GM23338 (cell line): ENCODE data around the gene PABPN1. TPM values are rescaled to one million over a fixed set of nuclear protein-coding genes. Genes with fewer than 3 reads are reported as not detected.

Experiments used
- ATAC-seq: fragments of 200-7000 bp; cut with Tn5 transposase; 3 replicates; pipeline ENCODE4 v1.9.1; 2020
- DNase-seq: peaks from one replicate; pipeline ENCODE4 v3.0.0-alpha.2; 2015; ENCODE audit warnings: low spot score
- H2AFZ ChIP-seq: fragments of 200-600 bp; sonication (generic); 2 replicates; pipeline ENCODE4 v1.8.0; 2016; ENCODE audit warnings: antibody characterized with exemption, mild to moderate bottlenecking, moderate library complexity
- H3F3A ChIP-seq: fragments of 200-600 bp; sonication (generic); replicated peaks from 2 replicates; pipeline ENCODE4 v1.8.0; 2017; ENCODE audit warnings: antibody characterized with exemption, mixed run types, low read depth
- H3K27ac ChIP-seq: fragments of 200-600 bp; sonication (generic); 2 replicates; pipeline ENCODE4 v1.6.1; 2016; ENCODE audit warnings: low read depth
- H3K27me3 ChIP-seq: fragments of 200-600 bp; sonication (generic); 2 replicates; pipeline ENCODE4 v1.8.0; 2016; ENCODE audit warnings: mild to moderate bottlenecking, mixed run types, moderate library complexity; ENCODE audit not compliant: insufficient read depth
- H3K36me3 ChIP-seq: fragments of 200-600 bp; sonication (generic); 2 replicates; pipeline ENCODE4 v1.8.0; 2016; ENCODE audit warnings: mild to moderate bottlenecking; ENCODE audit not compliant: insufficient read depth
- H3K4me1 ChIP-seq: fragments of 200-600 bp; sonication (generic); 2 replicates; pipeline ENCODE4 v1.8.0; 2016; ENCODE audit warnings: mild to moderate bottlenecking, moderate library complexity; ENCODE audit not compliant: insufficient read depth
- H3K4me2 ChIP-seq: fragments of 200-600 bp; sonication (generic); 2 replicates; pipeline ENCODE4 v1.7.1; 2017; ENCODE audit warnings: mixed run types
- H3K4me3 ChIP-seq: fragments of 200-600 bp; sonication (generic); 2 replicates; pipeline ENCODE4 v1.6.1; 2016; ENCODE audit warnings: mixed run types
- H3K79me2 ChIP-seq: fragments of 200-600 bp; sonication (generic); replicated peaks from 2 replicates; pipeline ENCODE4 v1.8.0; 2017; ENCODE audit warnings: mild to moderate bottlenecking; ENCODE audit not compliant: insufficient read depth
- H3K9me2 ChIP-seq: fragments of 200-600 bp; sonication (generic); 2 replicates; pipeline ENCODE4 v1.8.0; 2017; ENCODE audit not compliant: insufficient read depth
- H4K20me1 ChIP-seq: fragments of 200-600 bp; sonication (generic); replicated peaks from 2 replicates; pipeline ENCODE4 v1.8.0; 2017; ENCODE audit warnings: mild to moderate bottlenecking; ENCODE audit not compliant: insufficient read depth
- H3K27ac Mint-ChIP-seq: 2 replicates; pipeline ENCODE4 v1.8.0; 2020; ENCODE audit warnings: inconsistent platforms, mild to moderate bottlenecking, moderate library complexity, mixed read lengths
- H3K27me3 Mint-ChIP-seq: 3 replicates; pipeline ENCODE4 v1.8.0; 2022; ENCODE audit warnings: low read depth, mild to moderate bottlenecking, moderate library complexity, mixed read lengths, inconsistent platforms; ENCODE audit not compliant: insufficient read depth, poor library complexity
- H3K36me3 Mint-ChIP-seq: 3 replicates; pipeline ENCODE4 v1.8.0; 2021; ENCODE audit warnings: low read depth, mild to moderate bottlenecking, inconsistent platforms, moderate library complexity, mixed read lengths
- H3K4me1 Mint-ChIP-seq: 3 replicates; pipeline ENCODE4 v1.8.0; 2020; ENCODE audit warnings: mild to moderate bottlenecking, inconsistent platforms, mixed read lengths
- H3K4me3 Mint-ChIP-seq: 3 replicates; pipeline ENCODE4 v1.8.0; 2021; ENCODE audit warnings: moderate library complexity, mild to moderate bottlenecking, inconsistent platforms, mixed read lengths
- H3K9me3 Mint-ChIP-seq: 3 replicates; pipeline ENCODE4 v1.8.0; 2020; ENCODE audit warnings: moderate library complexity, mild to moderate bottlenecking, inconsistent platforms, mixed read lengths
- CTCF ChIP-seq, 2 experiments: fragments of 200-600 bp in 1 of 2; sonication (generic) in 1 of 2; conservative IDR thresholded peaks; 2 replicates each; pipeline versions ENCODE4 v1.5.1 to v1.6.1; 2016 to 2017; ENCODE audit warnings: antibody characterized with exemption in 2 of 2, low read depth in 2 of 2, mild to moderate bottlenecking in 2 of 2, moderate library complexity in 1 of 2
- ETS1 ChIP-seq: IDR thresholded peaks from 2 replicates; pipeline ENCODE4 v1.6.1; 2016; ENCODE audit warnings: antibody characterized with exemption
- EZH2 ChIP-seq: fragments of 200-600 bp; sonication (generic); IDR thresholded peaks from one replicate; pipeline ENCODE4 v1.8.0; 2017; ENCODE audit warnings: antibody characterized with exemption, mild to moderate bottlenecking, low read depth; ENCODE audit not compliant: unreplicated experiment
- JUNB ChIP-seq: IDR thresholded peaks from one replicate; pipeline ENCODE4 v1.6.1; 2016; ENCODE audit warnings: antibody characterized with exemption; ENCODE audit not compliant: unreplicated experiment
- ZNF114 ChIP-seq: fragments of 250-450 bp; sonication (Bioruptor Pico); IDR thresholded peaks from 2 replicates; pipeline ENCODE4 v1.5.0; 2020; ENCODE audit warnings: mild to moderate bottlenecking, moderate library complexity
- ZNF331 ChIP-seq: fragments of 250-450 bp; sonication (Bioruptor Pico); IDR thresholded peaks from 2 replicates; pipeline ENCODE4 v1.5.0; 2020; ENCODE audit warnings: low read depth, mild to moderate bottlenecking, moderate library complexity
- ZNF462 ChIP-seq: fragments of 250-450 bp; sonication (Bioruptor Pico); IDR thresholded peaks from 2 replicates; pipeline ENCODE4 v1.5.0; 2020; ENCODE audit warnings: mild to moderate bottlenecking, moderate library complexity
- polyA plus RNA-seq: library from polyadenylated mRNA; unstranded; fragments of >200 nt; fragmentation: Nextera tagmentation; extraction: Ambion mirVana; gene quantifications from 2 replicates; pipeline ENCODE4 v1.2.1, GENCODE V29; 2016
- total RNA-seq: library from RNA; depleted of rRNA; stranded (reverse); fragments of >200 nt; shearing (Covaris generic); gene quantifications from 2 replicates; pipeline ENCODE4 v1.2.3, GENCODE V29; 2014

PABPN1 gene
- total and polyA plus RNA-seq, 2 experiments from 2014 or later = 116 to 342 TPM

GRCh38 chr14:23299211-23299957 lies 21.9 kb upstream of the PABPN1 start:
- Histone ChIP-seq H2AFZ (no peak overlapping the region), H3K36me3 (no peaks in the 10 kb centered on the region), H3K9me2 (no peaks in the 10 kb centered on the region), H3K4me1 (peaks cover 10% of the 10 kb centered on the region), H3K4me2 (no peak overlapping the region), H3K27ac (no peak overlapping the region), H3K79me2 (no peaks in the 10 kb centered on the region), H3K4me3 (no peak overlapping the region), H3F3A (peaks cover 8% of the 10 kb centered on the region; the same call in 1 of the 2 replicates), H3K27me3 (peaks cover 83% of the 10 kb centered on the region), H4K20me1 (peaks cover 14% of the 10 kb centered on the region)
- Mint-ChIP-seq H3K27ac (no peak overlapping the region), H3K27me3 (peaks cover 75% of the 10 kb centered on the region), H3K4me1 (peaks cover 12% of the 10 kb centered on the region), H3K4me3 (no peak overlapping the region; the same call in 2 of the 3 replicates), H3K9me3 (no peaks in the 10 kb centered on the region; the same call in 2 of the 3 replicates), H3K36me3 (no peaks in the 10 kb centered on the region)
- TF ChIP-seq ZNF331 (CRISPR knock-in tag) (no peak), CTCF (conservative IDR thresholded peaks at IDR 0.05; ENCODE audit: low read depth in 2 of 2) (peak in 1 of 2 experiments; percentile 51; a peak in 2 of 4 replicates), ZNF114 (CRISPR knock-in tag) (no peak)
- no peak for ATAC-seq
- no peak for DNase-seq

- Mint-ChIP-seq H3K4me1 (peaks cover 6% of the 10 kb centered on the region), H3K4me3 (peak overlapping the region; percentile 88), H3K36me3 (no peaks in the 10 kb centered on the region), H3K27ac (no peak overlapping the region), H3K9me3 (no peaks in the 10 kb centered on the region; the same call in 2 of the 3 replicates), H3K27me3 (peaks cover 67% of the 10 kb centered on the region)
- Histone ChIP-seq H3K36me3 (no peaks in the 10 kb centered on the region), H2AFZ (no peak overlapping the region), H3F3A (peaks cover 8% of the 10 kb centered on the region; the same call in 1 of the 2 replicates), H4K20me1 (peaks cover 14% of the 10 kb centered on the region), H3K4me1 (peaks cover 10% of the 10 kb centered on the region), H3K27ac (no peak overlapping the region), H3K9me2 (no peaks in the 10 kb centered on the region), H3K27me3 (peaks cover 84% of the 10 kb centered on the region), H3K4me3 (peak overlapping the region; percentile 90), H3K79me2 (no peaks in the 10 kb centered on the region), H3K4me2 (peak overlapping the region; percentile 90)
- no peak for DNase-seq
- ATAC-seq = no peak
- TF ChIP-seq ZNF114 (CRISPR knock-in tag) (no peak), CTCF (conservative IDR thresholded peaks at IDR 0.05; ENCODE audit: low read depth in 2 of 2) (no peak), ZNF462 (no peak), JUNB (no peak), ETS1 (no peak), EZH2 (no peak)
Measured at GRCh38 chr14:23299986-23300686, 21.1 kb upstream of the PABPN1 start.
